Right renal cortex interstitium (tissue), 3 donors: ENCODE results near the gene ZNF134. TPM values are rescaled to one million over a fixed set of nuclear protein-coding genes. Genes with fewer than 3 reads are reported as not detected.

Experiments
- DNase-seq, 3 donors: peaks; one replicate each; pipeline ENCODE4 v3.0.0-alpha.2; 2013; ENCODE audit warnings: low read depth in 3 of 3, low spot score in 2 of 3
- polyA plus RNA-seq, 3 donors: library from polyadenylated mRNA; unstranded; fragments of 120-200 nt; gene quantifications; one replicate each; pipeline ENCODE4 v1.2.1, GENCODE V29; 2013; ENCODE audit not compliant: insufficient read length in 3 of 3

ZNF134 gene
- 10 to 100 TPM; 28.2 to 30.0 (median 28.5) TPM for polyA plus RNA-seq

DNA sequence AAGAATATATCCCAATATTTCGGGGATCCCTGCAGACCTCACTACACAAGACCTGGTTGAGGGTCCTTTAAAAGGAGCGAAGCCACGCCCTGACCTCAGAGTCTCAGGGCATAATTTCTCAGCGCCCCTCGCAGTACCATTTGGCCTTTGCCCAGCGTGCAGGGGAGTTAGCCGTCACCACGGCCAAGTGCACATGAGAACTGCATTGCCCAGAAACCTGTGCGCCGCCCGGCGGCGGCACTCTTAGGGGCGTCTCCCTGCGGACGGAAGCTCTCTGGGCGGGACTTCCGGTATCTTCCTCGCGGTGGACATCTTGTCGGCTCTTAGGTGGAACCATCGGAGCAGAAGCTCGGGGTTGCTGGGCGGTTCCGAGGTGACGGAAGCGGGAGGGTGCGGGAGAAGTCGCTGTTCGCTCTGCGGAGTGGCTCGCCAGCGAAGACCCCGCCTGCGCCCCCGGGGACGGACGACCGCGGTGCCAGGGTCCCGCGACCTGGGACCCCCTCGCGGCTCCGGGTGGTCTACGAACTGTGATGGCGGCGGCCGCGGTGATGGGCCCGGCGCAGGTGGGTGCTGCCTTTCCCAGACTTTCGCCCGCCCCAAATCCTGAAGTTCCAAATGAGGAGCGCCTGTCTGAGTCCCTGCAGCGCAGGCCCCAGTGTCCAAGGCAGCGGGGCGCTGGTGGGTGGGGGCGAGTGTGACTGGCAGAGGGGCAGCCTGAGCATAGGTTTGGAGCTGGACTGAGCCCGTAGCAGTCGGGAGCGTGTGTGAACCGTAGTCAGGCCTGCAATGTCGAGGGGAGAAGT lies at the start of gene ZNF134:
Gene ZNF134, plus strand, starts transcription at position 302 of the 803 bp plus-strand sequence. CDS start 5,227 bp downstream, outside the sequence.
- DNase-seq: peak; percentile 83 to 91 (median 89)

GRCh38 chr19:57566396-57567265 lies 47.4 kb upstream of the ZNF134 start:
- DNase-seq: no peak

DNA sequence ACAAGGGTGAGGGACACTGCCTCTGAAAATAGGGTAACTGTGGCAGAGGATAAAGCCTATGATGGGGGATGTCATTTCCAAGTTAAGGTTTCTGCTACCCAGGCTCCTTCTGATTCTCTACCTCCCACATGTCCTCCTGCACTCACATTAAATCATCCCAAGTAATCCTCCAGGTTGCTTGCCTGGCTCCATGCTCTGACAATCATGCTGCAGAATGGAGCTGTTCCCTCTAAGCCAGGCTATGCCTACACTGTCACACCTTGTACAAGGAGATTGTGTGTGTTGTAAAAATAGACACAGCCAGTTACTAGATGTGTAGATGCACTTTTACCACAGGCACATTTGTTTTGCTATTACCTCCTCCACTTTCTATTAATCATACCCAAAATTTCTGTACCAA lies 43.3 kb upstream of the ZNF134 start:
- no peak for DNase-seq

- DNase-seq: no peak
Measured at GRCh38 chr19:57572415-57572947, 41.6 kb upstream of the ZNF134 start.

- no peak for DNase-seq
Measured at GRCh38 chr19:57576661-57577060, 37.4 kb upstream of the ZNF134 start.

DNA sequence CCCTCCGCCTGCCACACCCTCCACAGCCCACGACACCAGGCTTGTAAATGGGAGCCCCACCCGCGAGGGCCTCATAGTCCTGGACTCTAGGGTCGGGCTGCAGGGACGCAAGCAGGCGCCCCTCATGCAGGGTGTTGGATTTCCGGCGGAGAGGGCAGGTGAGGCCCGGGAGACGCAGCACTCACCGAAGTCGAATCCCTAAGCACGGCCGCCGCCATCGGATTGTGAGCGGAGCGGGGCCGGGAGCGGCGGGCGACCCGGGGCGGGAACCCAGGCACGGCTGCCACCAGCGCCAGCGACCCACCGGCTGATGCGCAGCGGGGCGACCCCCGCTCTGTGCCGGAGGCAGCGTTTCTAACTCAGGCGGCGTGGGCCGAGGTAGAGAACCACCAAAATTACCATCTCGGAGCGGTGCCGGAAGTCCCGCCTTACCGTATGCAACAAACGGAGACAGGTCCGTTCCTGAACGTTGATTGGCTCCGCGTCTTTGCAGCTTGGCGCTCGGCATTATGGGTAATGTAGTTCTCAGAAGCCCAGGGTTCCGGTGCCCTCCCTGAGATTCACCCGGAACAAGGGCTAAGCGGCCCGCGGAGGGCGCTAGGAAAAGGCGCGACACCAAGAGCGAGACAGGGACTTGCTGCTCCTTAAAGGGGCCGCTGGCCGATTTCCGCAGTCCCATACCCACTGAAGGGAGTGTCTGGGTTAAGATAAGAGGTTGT lies 35.4 kb upstream of the ZNF134 start, which contains the start of gene ZNF416:
Gene ZNF416, minus strand, starts transcription at position 425 of the 719 bp plus-strand sequence. Its CDS starts 207 bp downstream, at position 218.
- peak; percentile 97 to 99 (median 97) for DNase-seq

GRCh38 chr19:57583104-57583520 lies 30.9 kb upstream of the ZNF134 start:
- DNase-seq: no peak

- DNase-seq: peak; percentile 85 to 93 (median 93)
Measured at GRCh38 chr19:57583521-57584416, 30.3 kb upstream of the ZNF134 start, which contains the start of gene ZIK1. Gene ZIK1, plus strand, starts transcription at chr19:57584145. Its CDS starts 212 bp downstream, at chr19:57584357.

- no peak for DNase-seq
Measured at GRCh38 chr19:57587529-57587928, 26.5 kb upstream of the ZNF134 start.

DNA sequence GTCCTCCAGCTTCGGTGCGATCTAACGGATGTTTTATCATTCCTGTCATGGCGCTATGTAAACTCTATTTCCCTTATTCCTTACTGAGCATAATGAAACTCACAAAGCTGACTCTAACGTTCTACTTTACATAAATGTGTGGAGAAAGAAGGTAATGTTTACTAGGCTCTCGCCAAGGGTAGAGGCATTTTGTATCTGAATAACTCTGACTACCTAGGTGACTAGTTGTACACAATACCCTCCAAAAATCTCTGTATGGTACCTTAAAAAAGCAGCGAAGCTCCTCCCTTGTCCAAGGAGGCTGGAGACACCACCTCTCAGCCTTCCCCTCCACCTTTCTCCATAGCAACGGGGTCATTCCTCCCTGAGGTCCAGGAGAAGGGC lies 14.7 kb upstream of the ZNF134 start:
- DNase-seq: no peak

- DNase-seq: peak; percentile 82 to 93 (median 87)
Measured at GRCh38 chr19:57599761-57600383, 14.2 kb upstream of the ZNF134 start, which contains the start of gene ZNF530. Gene ZNF530, plus strand, starts transcription at chr19:57599885. Its CDS starts 4,461 bp downstream, at chr19:57604346.

DNA sequence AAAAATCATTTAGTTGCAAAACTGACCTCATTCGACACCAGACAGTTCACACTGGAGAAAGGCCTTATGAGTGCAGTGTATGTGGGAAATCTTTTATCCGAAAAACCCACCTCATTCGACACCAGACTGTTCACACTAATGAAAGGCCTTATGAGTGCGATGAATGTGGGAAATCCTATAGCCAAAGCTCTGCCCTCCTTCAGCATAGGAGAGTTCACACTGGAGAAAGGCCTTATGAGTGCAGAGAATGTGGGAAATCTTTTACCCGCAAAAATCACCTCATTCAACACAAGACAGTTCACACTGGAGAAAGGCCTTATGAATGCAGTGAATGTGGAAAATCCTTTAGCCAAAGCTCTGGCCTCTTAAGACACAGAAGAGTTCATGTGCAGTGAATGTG lies 7.1 kb upstream of the ZNF134 start:
- DNase-seq: no peak

GRCh38 chr19:57611113-57611512 lies 2.9 kb upstream of the ZNF134 start:
- no peak for DNase-seq

- DNase-seq: no peak
Measured at GRCh38 chr19:57615346-57615745, 1.3 kb downstream of the ZNF134 start.

GRCh38 chr19:57620673-57621348 lies 6.8 kb downstream of the ZNF134 start:
- no peak for DNase-seq

DNA sequence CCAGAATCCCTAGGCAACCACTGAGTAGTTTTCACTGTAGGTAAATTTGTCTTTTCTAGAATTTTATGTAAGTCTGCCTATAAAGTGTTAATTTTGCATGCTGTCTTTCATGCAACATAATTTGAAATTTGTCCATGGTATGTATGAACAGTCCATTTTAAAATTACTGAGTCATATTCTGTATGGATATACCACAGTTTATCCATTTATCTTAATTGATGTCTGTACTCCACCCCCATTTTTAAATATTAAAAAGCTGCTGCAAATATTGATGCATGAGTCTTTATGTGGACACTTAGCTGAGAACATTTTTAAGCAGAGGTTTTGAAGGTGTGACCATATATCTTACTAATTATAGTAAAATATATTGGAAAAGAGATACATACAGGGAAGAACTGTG lies 9.0 kb downstream of the ZNF134 start:
- DNase-seq: no peak

DNA sequence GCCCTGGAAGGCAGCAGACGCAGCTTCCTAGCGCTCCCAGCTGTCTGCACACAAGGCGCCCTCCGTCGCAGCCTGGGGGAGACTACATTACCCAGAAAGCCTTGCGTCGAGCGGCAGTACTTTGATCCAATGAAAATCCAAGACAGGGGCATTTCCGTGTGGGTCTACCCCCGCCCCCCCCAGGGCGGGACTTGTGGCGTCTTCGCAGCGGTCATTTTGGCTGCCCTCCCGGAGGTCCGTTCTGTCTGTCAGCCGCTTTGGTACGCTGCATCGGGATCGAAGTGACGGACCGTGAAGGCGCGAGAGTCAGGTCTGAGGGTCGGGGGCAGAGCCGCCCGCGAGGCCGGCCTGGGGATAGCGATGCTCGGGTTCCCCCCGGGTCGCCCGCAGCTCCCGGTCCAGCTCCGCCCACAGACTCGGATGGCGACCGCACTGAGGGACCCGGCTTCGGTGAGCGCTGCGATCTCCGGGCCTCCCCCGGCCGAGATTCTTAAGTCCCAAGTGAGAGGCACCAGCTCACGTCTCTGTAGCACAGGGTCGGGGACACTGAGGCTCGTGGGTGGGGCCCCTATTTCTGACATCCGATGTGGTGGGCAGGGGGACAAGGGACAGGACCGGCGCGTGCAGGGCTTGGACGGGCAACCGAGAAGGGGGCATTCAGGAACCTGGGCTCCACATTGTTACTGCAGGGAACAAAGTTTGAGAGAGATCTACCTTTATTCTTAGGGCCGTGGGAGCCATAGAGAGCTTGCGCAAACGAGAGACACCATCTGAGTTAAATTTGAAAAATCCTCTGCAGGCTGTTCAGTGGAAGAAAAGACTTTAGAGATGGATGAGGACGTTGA lies 19.2 kb downstream of the ZNF134 start, which contains the start of gene ZNF211:
Gene ZNF211, plus strand, starts transcription at position 182 of the 845 bp plus-strand sequence. Its CDS starts 179 bp downstream, at position 361.
- DNase-seq: peak; percentile 83 to 96 (median 91)
